Left ventricle myocardium inferior (tissue), 1 donor: ENCODE results near the gene DNAJB13. TPM values are rescaled to one million over a fixed set of nuclear protein-coding genes. Genes with fewer than 3 reads are reported as not detected.

ENCODE experiments used
- DNase-seq: peaks from one replicate; pipeline ENCODE4 v3.0.0-alpha.2; 2020
- H3K27ac ChIP-seq: fragments of 200-600 bp; replicated peaks from 2 replicates; pipeline ENCODE4 v1.8.0; 2021
- H3K27me3 ChIP-seq: fragments of 200-600 bp; 2 replicates; pipeline ENCODE4 v1.8.0; 2021; ENCODE audit warnings: low read depth
- H3K36me3 ChIP-seq: fragments of 200-600 bp; 2 replicates; pipeline ENCODE4 v1.8.0; 2021
- H3K4me1 ChIP-seq: fragments of 200-600 bp; 2 replicates; pipeline ENCODE4 v1.8.0; 2021
- H3K4me3 ChIP-seq: fragments of 200-600 bp; 2 replicates; pipeline ENCODE4 v1.8.0; 2021; ENCODE audit warnings: mild to moderate bottlenecking, moderate library complexity
- H3K9me3 ChIP-seq: fragments of 200-600 bp; replicated peaks from 2 replicates; pipeline ENCODE4 v1.8.0; 2021
- CTCF ChIP-seq: fragments of 200-600 bp; IDR thresholded peaks from 2 replicates; pipeline ENCODE4 v1.8.0; 2021; ENCODE audit warnings: antibody characterized with exemption, mild to moderate bottlenecking, borderline replicate concordance
- intact Hi-C: fragments of 100-400 bp; cut with micrococcal nuclease; formaldehyde crosslinking; loops from one replicate; pipeline ENCODE4 v1.11.0; 2022
- total RNA-seq: library from RNA; stranded (reverse); fragmentation: NEBNext Ultra II Directional; extraction: Animal tissue kit (Norgen Biotek cat#: 25700); gene quantifications from one replicate; pipeline ENCODE4 v1.2.1, GENCODE V29; 2021
- donor health status: DM: no; HTN: yes; CAD: no; lungs with severe emphysema.

The DNAJB13 gene
- total RNA-seq, 1 donor from 2014 or later: not detected

GRCh38 chr11:73995247-73995646 lies 44.4 kb downstream of the DNAJB13 start:
- no peaks in the 10 kb centered on the region for H3K27me3 ChIP-seq
- H3K9me3 ChIP-seq: no peaks in the 10 kb centered on the region
- no peaks in the 10 kb centered on the region for H3K4me1 ChIP-seq
- no peak overlapping the region for H3K27ac ChIP-seq
- H3K36me3 ChIP-seq: no peaks in the 10 kb centered on the region
- no peak for DNase-seq
- TF ChIP-seq CTCF: no peak
- no peak overlapping the region for H3K4me3 ChIP-seq
- intact Hi-C loops: no loop called here

GRCh38 chr11:73995731-73996130 lies 44.9 kb downstream of the DNAJB13 start:
- TF ChIP-seq CTCF: no peak
- intact Hi-C loops: no loop called here
- no peaks in the 10 kb centered on the region for H3K9me3 ChIP-seq
- H3K4me1 ChIP-seq: no peaks in the 10 kb centered on the region
- no peak for DNase-seq
- H3K4me3 ChIP-seq: no peak overlapping the region
- no peak overlapping the region for H3K27ac ChIP-seq
- H3K36me3 ChIP-seq: peaks cover 3% of the 10 kb centered on the region
- H3K27me3 ChIP-seq: no peaks in the 10 kb centered on the region

- Histone ChIP-seq H3K27me3 (no peaks in the 10 kb centered on the region), H3K9me3 (no peaks in the 10 kb centered on the region), H3K27ac (no peak overlapping the region), H3K36me3 (peaks cover 9% of the 10 kb centered on the region), H3K4me1 (no peaks in the 10 kb centered on the region), H3K4me3 (no peak overlapping the region)
- no peak for TF ChIP-seq CTCF
- intact Hi-C loops: no loop called here
- no peak for DNase-seq
These were observed 45.4 kb downstream of the DNAJB13 start for GRCh38 chr11:73996161-73996747.

- Histone ChIP-seq H3K27ac (no peak overlapping the region), H3K9me3 (no peaks in the 10 kb centered on the region), H3K27me3 (no peaks in the 10 kb centered on the region), H3K4me1 (no peaks in the 10 kb centered on the region), H3K4me3 (no peak overlapping the region), H3K36me3 (peaks cover 12% of the 10 kb centered on the region)
- DNase-seq: no peak
- intact Hi-C loops: no loop called here
- no peak for TF ChIP-seq CTCF
These were observed 46.4 kb downstream of the DNAJB13 start for GRCh38 chr11:73997120-73997770.

- Histone ChIP-seq H3K4me1 (no peaks in the 10 kb centered on the region), H3K36me3 (peaks cover 28% of the 10 kb centered on the region), H3K27me3 (no peaks in the 10 kb centered on the region), H3K4me3 (no peak overlapping the region), H3K9me3 (no peaks in the 10 kb centered on the region), H3K27ac (no peak overlapping the region)
- TF ChIP-seq CTCF: no peak
- DNase-seq: no peak
- intact Hi-C loops: no loop called here
These were observed 48.2 kb downstream of the DNAJB13 start for GRCh38 chr11:73998846-73999575.
